Lower leg skin (tissue), 3 donors: ENCODE measurements around the gene LMBR1L.

ENCODE experiments used
- POLR2A ChIP-seq, 2 donors: fragments of 450-650 bp; IDR thresholded peaks; one replicate each; pipeline ENCODE4 v1.6.1; 2016 to 2017; ENCODE audit warnings: antibody characterized with exemption in 2 of 2, mild to moderate bottlenecking in 1 of 2, moderate library complexity in 1 of 2
- TF ChIP-seq, protein P1 (sequence below), 3 donors: fragments of 450-650 bp; IDR thresholded peaks; one replicate each; pipeline ENCODE4 v1.5.1; 2016; ENCODE audit warnings: antibody characterized with exemption in 3 of 3, mild to moderate bottlenecking in 3 of 3, moderate library complexity in 2 of 3

DNA sequence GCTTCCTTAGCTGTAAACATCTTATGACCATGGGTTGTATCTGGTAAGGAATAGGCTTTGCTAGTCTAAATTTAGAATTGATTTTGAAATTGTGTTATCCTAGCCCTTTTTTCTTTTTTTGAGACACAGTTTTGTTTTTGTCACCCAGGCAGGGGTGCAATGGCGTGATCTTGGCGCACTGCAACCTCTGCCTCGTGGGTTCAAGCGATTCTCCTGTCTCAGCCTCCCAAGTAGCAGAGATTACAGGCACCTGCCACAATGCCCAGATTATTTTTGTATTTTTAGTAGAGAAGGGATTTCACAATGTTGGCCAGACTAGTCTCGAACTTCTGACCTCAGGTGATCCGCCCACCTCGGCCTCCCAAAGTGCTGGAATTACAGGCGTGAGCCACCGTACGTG lies 22.9 kb upstream of the LMBR1L start:
- no peak for TF ChIP-seq POLR2A (IDR thresholded peaks at IDR 0.05)
- TF ChIP-seq, protein P1, sequence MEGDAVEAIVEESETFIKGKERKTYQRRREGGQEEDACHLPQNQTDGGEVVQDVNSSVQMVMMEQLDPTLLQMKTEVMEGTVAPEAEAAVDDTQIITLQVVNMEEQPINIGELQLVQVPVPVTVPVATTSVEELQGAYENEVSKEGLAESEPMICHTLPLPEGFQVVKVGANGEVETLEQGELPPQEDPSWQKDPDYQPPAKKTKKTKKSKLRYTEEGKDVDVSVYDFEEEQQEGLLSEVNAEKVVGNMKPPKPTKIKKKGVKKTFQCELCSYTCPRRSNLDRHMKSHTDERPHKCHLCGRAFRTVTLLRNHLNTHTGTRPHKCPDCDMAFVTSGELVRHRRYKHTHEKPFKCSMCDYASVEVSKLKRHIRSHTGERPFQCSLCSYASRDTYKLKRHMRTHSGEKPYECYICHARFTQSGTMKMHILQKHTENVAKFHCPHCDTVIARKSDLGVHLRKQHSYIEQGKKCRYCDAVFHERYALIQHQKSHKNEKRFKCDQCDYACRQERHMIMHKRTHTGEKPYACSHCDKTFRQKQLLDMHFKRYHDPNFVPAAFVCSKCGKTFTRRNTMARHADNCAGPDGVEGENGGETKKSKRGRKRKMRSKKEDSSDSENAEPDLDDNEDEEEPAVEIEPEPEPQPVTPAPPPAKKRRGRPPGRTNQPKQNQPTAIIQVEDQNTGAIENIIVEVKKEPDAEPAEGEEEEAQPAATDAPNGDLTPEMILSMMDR (IDR thresholded peaks at IDR 0.05) = no peak
